MM.1S (cell line): Measurements from ENCODE around the gene ADAM8.

Experiments used
- DNase-seq: peaks from one replicate; pipeline ENCODE4 v3.0.0-alpha.2; 2015
- H2AFZ ChIP-seq: fragments of 300-600 bp; sonication (generic); 2 replicates; pipeline ENCODE4 v1.6.0; 2016; ENCODE audit warnings: antibody characterized with exemption, low read length
- H3F3A ChIP-seq: fragments of 300-600 bp; sonication (generic); 2 replicates; pipeline ENCODE4 v1.6.1; 2016; ENCODE audit warnings: mild to moderate bottlenecking, antibody characterized with exemption, low read length, moderate library complexity, mixed read lengths; ENCODE audit not compliant: insufficient read depth
- H3K27ac ChIP-seq: fragments of 300-600 bp; sonication (generic); 2 replicates; pipeline ENCODE4 v1.5.1; 2016; ENCODE audit warnings: mild to moderate bottlenecking, low read length
- H3K27me3 ChIP-seq: fragments of 300-600 bp; sonication (generic); replicated peaks from 2 replicates; pipeline ENCODE4 v1.6.0; 2016; ENCODE audit warnings: low read length; ENCODE audit not compliant: insufficient read depth
- H3K36me3 ChIP-seq: fragments of 300-600 bp; sonication (generic); replicated peaks from 2 replicates; pipeline ENCODE4 v1.6.1; 2016; ENCODE audit warnings: mild to moderate bottlenecking, low read length, mixed read lengths; ENCODE audit not compliant: insufficient read depth
- H3K4me1 ChIP-seq: fragments of 300-600 bp; sonication (generic); 2 replicates; pipeline ENCODE4 v1.6.1; 2016; ENCODE audit warnings: low read length, mixed read lengths
- H3K4me2 ChIP-seq: fragments of 300-600 bp; sonication (generic); 2 replicates; pipeline ENCODE4 v1.6.0; 2016; ENCODE audit warnings: low read depth, low read length
- H3K4me3 ChIP-seq: fragments of 300-600 bp; sonication (generic); 2 replicates; pipeline ENCODE4 v1.5.1; 2016; ENCODE audit warnings: low read length, mixed read lengths
- H3K79me2 ChIP-seq: fragments of 300-600 bp; sonication (generic); 2 replicates; pipeline ENCODE4 v1.6.1; 2016; ENCODE audit warnings: mixed run types, low read length, mixed read lengths
- H3K9ac ChIP-seq: fragments of 300-600 bp; sonication (generic); 2 replicates; pipeline ENCODE4 v1.6.1; 2016; ENCODE audit warnings: low read length, mixed read lengths
- H3K9me2 ChIP-seq: fragments of 300-600 bp; sonication (generic); replicated peaks from 2 replicates; pipeline ENCODE4 v1.6.1; 2016; ENCODE audit warnings: mild to moderate bottlenecking, low read length, mixed read lengths; ENCODE audit not compliant: insufficient read depth
- H3K9me3 ChIP-seq: fragments of 300-600 bp; sonication (generic); replicated peaks from 2 replicates; pipeline ENCODE4 v1.6.1; 2016; ENCODE audit warnings: mild to moderate bottlenecking, low read length, mixed read lengths; ENCODE audit not compliant: insufficient read depth
- H4K20me1 ChIP-seq: fragments of 300-600 bp; sonication (generic); 2 replicates; pipeline ENCODE4 v1.6.1; 2016; ENCODE audit warnings: mild to moderate bottlenecking, low read length, moderate library complexity, mixed read lengths; ENCODE audit not compliant: insufficient read depth
- CTCF ChIP-seq: fragments of 300-600 bp; sonication (generic); IDR thresholded peaks from 2 replicates; pipeline ENCODE4 v1.5.1; 2016; ENCODE audit warnings: antibody characterized with exemption, low read length, mixed read lengths
- EZH2 ChIP-seq: fragments of 300-600 bp; sonication (generic); optimal IDR thresholded peaks from 2 replicates; pipeline ENCODE3; 2017; ENCODE audit warnings: low read depth, mild to moderate bottlenecking, antibody characterized with exemption, low read length, mixed read lengths
- EZH2phosphoT487 ChIP-seq: fragments of 300-600 bp; sonication (generic); IDR thresholded peaks from 2 replicates; pipeline ENCODE4 v1.6.1; 2018; ENCODE audit warnings: antibody characterized with exemption, low read length

ADAM8 gene

GRCh38 chr10:133231946-133232574 lies 44.6 kb downstream of the ADAM8 start:
- TF ChIP-seq EZH2phosphoT487 (no peak), EZH2 (no peak), CTCF (no peak)
- Histone ChIP-seq H3K27ac (no peak overlapping the region), H3K36me3 (no peaks in the 10 kb centered on the region), H3K27me3 (peaks cover 68% of the 10 kb centered on the region), H3K4me3 (no peak overlapping the region), H3K4me2 (no peak overlapping the region), H2AFZ (no peak overlapping the region), H4K20me1 (no peaks in the 10 kb centered on the region), H3K79me2 (no peaks in the 10 kb centered on the region), H3K9me2 (no peaks in the 10 kb centered on the region), H3F3A (no peaks in the 10 kb centered on the region), H3K4me1 (no peaks in the 10 kb centered on the region), H3K9ac (no peak overlapping the region), H3K9me3 (no peaks in the 10 kb centered on the region)
- no peak for DNase-seq

- no peaks in the 10 kb centered on the region for H3F3A ChIP-seq
- no peak overlapping the region for H3K27ac ChIP-seq
- H3K9me2 ChIP-seq: no peaks in the 10 kb centered on the region
- DNase-seq: no peak
- no peaks in the 10 kb centered on the region for H3K36me3 ChIP-seq
- H3K4me3 ChIP-seq: no peak overlapping the region
- no peaks in the 10 kb centered on the region for H3K4me1 ChIP-seq
- H4K20me1 ChIP-seq: no peaks in the 10 kb centered on the region
- H2AFZ ChIP-seq: no peak overlapping the region
- no peaks in the 10 kb centered on the region for H3K9me3 ChIP-seq
- peaks cover 68% of the 10 kb centered on the region for H3K27me3 ChIP-seq
- no peak overlapping the region for H3K9ac ChIP-seq
- H3K4me2 ChIP-seq: no peak overlapping the region
- TF ChIP-seq EZH2phosphoT487 (no peak), CTCF (no peak), EZH2 (no peak)
- no peaks in the 10 kb centered on the region for H3K79me2 ChIP-seq
These were observed 45.3 kb downstream of the ADAM8 start for GRCh38 chr10:133231244-133231945.

GRCh38 chr10:133230387-133231195 lies 46.1 kb downstream of the ADAM8 start:
- Histone ChIP-seq H3K4me2 (no peak overlapping the region), H4K20me1 (no peaks in the 10 kb centered on the region), H3K79me2 (no peaks in the 10 kb centered on the region), H3K9me3 (no peaks in the 10 kb centered on the region), H3F3A (no peaks in the 10 kb centered on the region), H3K4me3 (no peak overlapping the region), H3K4me1 (no peaks in the 10 kb centered on the region), H3K27ac (no peak overlapping the region), H3K36me3 (no peaks in the 10 kb centered on the region), H3K27me3 (peaks cover 68% of the 10 kb centered on the region), H3K9me2 (no peaks in the 10 kb centered on the region), H3K9ac (no peak overlapping the region), H2AFZ (no peak overlapping the region)
- TF ChIP-seq EZH2 (no peak), CTCF (no peak), EZH2phosphoT487 (no peak)
- no peak for DNase-seq
